Upper lobe of left lung (tissue), 4 donors: ENCODE measurements around the gene LARP6.

Source experiments
- CTCF ChIP-seq, 6 experiments: fragments of 450-650 bp in 4 of 6; fragments of 200-600 bp in 2 of 6; sonication (generic) in 2 of 6; IDR thresholded peaks; one replicate each; pipeline ENCODE4 v1.5.1; 2016 to 2019; ENCODE audit warnings: antibody characterized with exemption in 6 of 6
- POLR2A ChIP-seq, 4 donors: fragments of 450-650 bp; IDR thresholded peaks; one replicate each; pipeline ENCODE4 v1.5.1; 2016 to 2017; ENCODE audit warnings: antibody characterized with exemption in 4 of 4, mild to moderate bottlenecking in 2 of 4
- POLR2AphosphoS5 ChIP-seq, 2 donors: sonication (generic); formaldehyde crosslinking; IDR thresholded peaks; one replicate each; pipeline ENCODE4 v1.5.1; 2017; ENCODE audit warnings: antibody characterized with exemption in 2 of 2

GRCh38 chr15:70827721-70828120 is 26.2 kb downstream of the LARP6 start:
- TF ChIP-seq CTCF (IDR thresholded peaks at IDR 0.05) = no peak
- TF ChIP-seq POLR2A (IDR thresholded peaks at IDR 0.05) = no peak
- no peak for TF ChIP-seq POLR2AphosphoS5 (IDR thresholded peaks at IDR 0.05)
